HG03108 (cell line): Measurements from ENCODE around the gene ABHD14A.
"Not testable (repeated sequence)": the region's sequence is repeated elsewhere in the genome, so short reads cannot be mapped to it uniquely, and the experiment has no call there.

Source experiments
- ATAC-seq: cut with Tn5 transposase; IDR thresholded peaks from one replicate; pipeline ENCODE4 v1.9.1; 2021; ENCODE audit warnings: moderate library complexity; ENCODE audit not compliant: unreplicated experiment

ABHD14A gene

GRCh38 chr3:51974963-51975851, at the start of gene ABHD14A:
Gene ABHD14A, plus strand, starts transcription at chr3:51975064. Its CDS starts 72 bp downstream, at chr3:51975136.
- ATAC-seq = peak; percentile 50

- no peak for ATAC-seq
These were observed 47.5 kb upstream of the ABHD14A start for GRCh38 chr3:51927061-51927977.

DNA sequence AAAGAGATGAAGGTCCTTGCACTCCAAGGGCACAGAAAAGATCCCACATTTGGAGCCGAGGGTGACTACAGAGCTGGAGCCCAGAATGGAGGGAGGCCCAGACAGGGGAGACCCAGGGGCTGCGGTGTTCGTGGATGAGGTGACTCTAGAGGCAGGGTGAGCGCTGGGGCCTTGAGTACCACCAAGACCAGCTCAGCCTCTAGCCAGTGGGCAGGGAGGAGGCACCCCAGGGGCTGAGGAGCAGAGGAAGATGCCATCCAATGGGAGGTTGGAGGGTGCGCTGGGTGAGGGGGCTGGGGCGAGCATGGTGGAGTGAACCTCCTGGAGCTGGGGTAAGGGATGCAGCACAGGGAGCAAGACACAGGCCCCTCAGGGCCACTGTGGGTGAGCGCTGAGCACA, 46.4 kb upstream of the ABHD14A start:
- ATAC-seq = no peak

GRCh38 chr3:51928981-51929380, 45.9 kb upstream of the ABHD14A start:
- ATAC-seq = not testable (repeated sequence)

DNA sequence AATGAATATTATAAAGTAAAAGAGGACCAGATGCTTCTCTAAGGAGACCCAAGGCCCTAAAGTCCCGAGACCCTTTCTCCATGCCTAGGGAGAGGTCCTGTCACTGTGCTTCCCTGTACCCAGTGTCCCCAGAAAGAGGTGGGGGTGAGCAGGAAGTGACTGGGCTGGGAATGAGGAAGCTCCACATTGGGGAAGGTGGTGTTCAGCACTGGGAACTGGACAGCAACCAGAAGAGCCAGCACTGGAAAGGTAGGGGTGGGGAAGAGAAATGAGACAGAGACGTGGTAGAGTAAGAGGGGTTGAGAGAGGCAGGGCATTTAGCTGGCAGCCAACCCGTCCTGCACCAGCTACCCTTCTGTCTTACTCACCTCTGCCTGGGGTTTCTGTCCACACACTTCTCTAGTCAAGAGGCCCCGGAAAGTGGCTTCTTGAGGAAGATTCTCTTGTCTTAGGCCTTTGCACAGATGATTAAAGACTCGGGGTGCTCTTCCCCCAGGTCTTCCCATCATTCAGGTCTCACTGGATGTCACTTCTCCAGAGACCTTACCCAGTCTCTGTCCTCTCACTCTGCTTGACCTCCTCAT, 45.4 kb upstream of the ABHD14A start:
- ATAC-seq = no peak

- ATAC-seq = no peak
These were observed 44.4 kb upstream of the ABHD14A start for GRCh38 chr3:51930439-51930838.

GRCh38 chr3:51931756-51932155, 43.1 kb upstream of the ABHD14A start:
- no peak for ATAC-seq

DNA sequence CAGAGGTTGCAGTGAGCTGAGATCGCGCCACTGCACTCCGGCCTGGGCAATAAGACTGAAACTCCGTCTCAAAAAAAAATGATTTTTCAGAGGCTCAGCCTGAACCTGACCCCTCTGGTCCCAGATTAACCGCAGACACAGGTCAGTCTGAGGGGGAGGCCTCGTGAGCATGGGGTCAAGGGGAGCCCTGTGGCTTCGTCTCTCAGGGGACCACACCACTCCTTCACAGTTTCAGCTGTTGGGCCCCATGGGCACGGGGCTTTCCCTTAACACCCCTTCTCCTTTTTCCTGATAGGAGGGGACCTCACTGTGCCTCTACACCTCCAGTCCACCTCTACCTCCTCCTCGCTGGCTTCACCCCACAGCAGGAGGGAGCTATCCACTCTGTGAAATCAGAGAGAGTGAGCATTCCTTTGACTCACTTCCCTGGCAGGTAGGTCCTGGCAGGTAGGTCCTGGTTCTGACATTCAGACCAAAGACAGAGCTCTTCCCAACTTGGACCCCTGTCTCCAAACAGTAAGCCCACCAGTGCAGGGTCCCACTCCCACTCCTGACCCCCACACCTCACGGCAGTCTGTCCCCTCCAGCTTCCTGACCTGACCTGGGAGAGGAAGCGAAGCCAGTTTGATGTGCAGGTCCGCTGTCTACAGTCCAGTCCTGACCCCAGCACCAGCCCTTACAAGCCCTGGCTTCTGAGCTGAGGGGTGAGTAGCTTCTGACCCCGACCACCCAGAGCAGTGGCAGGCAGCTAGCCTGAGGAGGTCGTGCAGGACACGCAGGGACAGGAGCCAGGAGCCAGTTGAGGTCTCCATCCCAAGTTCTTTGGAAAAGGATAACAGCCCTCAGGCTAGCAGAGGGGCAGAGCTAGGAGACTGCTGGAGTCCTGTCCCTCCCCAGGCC, 42.1 kb upstream of the ABHD14A start:
- no peak for ATAC-seq

- no peak for ATAC-seq
These were observed 41.3 kb upstream of the ABHD14A start for GRCh38 chr3:51933471-51934138.

- no peak for ATAC-seq
These were observed 40.6 kb upstream of the ABHD14A start for GRCh38 chr3:51934139-51934850.

DNA sequence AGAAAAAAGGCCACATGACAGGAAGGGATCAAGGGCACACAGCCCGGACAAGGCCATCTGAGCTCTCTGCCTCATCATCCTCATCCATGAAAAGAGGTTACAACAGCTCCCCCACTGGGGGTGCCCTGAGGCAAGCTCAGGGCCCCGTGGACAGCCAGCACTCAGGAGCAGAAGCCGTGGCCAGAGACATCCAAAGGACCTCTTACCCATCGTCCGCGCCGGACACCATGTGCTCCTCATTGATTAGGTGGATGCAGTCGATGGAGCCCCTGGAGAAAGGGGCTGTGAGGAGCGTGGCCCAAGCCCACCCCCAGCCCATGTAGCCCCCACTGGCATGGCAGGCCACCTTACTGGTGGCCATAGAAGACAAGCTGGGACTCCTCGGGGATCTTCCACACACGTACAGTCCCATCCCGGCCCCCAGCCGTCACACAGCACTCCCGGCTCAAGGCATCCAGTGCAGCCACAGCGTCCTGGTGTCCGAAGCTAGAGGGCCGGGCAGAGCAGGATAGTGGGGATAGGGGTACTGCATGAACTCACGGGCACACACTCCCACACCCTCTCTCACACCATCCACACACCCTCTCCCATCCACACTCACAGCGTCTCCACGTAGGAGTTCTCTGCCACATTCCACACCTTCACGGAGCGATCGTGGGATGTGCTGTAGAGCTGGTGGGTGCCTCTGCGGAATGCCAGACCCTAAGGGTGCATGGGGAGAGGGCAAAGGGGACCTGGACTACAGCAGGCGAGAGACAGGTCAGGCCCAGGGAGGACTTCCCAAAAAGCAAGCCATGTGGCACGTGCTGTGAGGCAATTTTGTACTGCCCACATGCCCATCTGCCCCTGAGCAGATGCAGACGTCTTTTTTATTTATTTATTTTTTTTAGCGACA, 39.6 kb upstream of the ABHD14A start:
- no peak for ATAC-seq

- ATAC-seq = no peak
These were observed 38.7 kb upstream of the ABHD14A start for GRCh38 chr3:51935886-51936755.

DNA sequence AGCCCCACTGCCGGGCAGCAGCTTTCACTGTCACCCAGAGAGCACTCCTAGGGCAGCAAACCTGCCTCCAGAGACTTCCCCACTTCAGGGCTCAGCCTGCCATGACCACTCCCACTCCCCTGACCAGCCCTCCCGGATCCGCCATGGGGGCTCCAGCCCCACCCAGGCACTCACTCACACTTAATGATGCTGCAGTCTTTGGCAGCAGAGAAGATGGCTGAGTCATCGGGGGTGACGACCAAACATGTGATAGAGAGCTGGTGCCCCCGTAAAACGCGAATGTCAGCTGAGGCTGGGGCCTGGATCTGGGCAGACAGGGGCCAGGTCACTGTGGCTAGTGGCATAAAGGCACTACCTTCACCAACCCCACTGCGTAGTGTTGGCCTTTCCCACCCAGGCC, 37.9 kb upstream of the ABHD14A start:
- ATAC-seq = no peak

GRCh38 chr3:51937611-51938450, 37.0 kb upstream of the ABHD14A start:
- no peak for ATAC-seq

DNA sequence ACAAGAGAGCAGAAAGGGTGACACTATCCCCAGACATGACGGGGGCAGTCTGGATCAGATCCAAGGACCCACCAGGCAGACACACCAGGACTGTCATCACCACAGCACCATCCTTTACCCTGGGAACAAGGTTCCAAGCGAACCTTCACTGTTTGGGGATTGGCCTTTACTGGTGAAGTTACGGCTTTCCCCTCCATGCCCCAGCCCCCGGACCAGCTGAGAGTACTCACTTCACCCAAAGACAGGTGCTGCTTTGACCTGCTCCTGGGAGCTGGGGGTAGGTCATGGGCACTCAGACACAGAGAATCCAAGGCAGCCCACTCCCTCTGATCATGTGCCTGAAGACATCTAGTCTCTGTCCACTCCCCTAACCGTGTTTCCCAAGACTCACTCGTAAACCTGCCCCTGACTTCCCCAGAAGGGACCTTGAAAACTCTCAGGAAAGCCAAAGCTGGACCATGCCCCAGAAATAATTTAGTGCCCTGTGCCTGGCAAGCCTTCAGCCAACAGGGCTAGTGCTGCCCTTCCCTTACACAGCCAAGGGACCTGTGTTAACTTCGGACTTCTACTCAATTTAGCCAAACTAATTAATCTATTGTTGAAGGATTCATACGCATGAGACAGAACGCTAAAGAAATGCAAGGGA, 36.0 kb upstream of the ABHD14A start:
- ATAC-seq = no peak
